Caki2 (cell line): Measurements from ENCODE around the gene CCNL1. TPM values are rescaled to one million over a fixed set of nuclear protein-coding genes. Genes with fewer than 3 reads are reported as not detected.
"Not testable (repeated sequence)": the region's sequence is repeated elsewhere in the genome, so short reads cannot be mapped to it uniquely, and the experiment has no call there.

Experiments used
- DNase-seq: peaks from one replicate; pipeline ENCODE4 v3.0.0-alpha.2; 2015; ENCODE audit warnings: low read depth
- in situ Hi-C: cut with HindIII; loops from 2 replicates; pipeline ENCODE4 v1.10.0; 2016; ENCODE audit warnings: low sequenced_read_pairs, low pct_unique_long_range_greater_than_20kb, mixed read lengths
- total RNA-seq: library from RNA; depleted of rRNA; stranded (reverse); fragments of >200 nt; shearing (Covaris generic); gene quantifications from 2 replicates; pipeline ENCODE4 v1.2.3, GENCODE V29; 2014; ENCODE audit warnings: low replicate concordance

Gene CCNL1
- total RNA-seq, 1 experiment from 2014 or later = 31.0 TPM

- in situ Hi-C loops = no loop called here
- DNase-seq = peak; percentile 100
Measured at GRCh38 chr3:157174649-157175498, 14.9 kb upstream of the CCNL1 start.

GRCh38 chr3:157174290-157174648 is 14.3 kb upstream of the CCNL1 start:
- no peak for DNase-seq
- in situ Hi-C loops = no loop called here

- in situ Hi-C loops = not testable (repeated sequence)
Measured at GRCh38 chr3:157173343-157173742, 13.4 kb upstream of the CCNL1 start.

GRCh38 chr3:157172746-157173145 is 12.8 kb upstream of the CCNL1 start:
- in situ Hi-C loops = no loop called here
- DNase-seq = no peak

More at GRCh38 chr3:157173343-157173742, 13.4 kb upstream of the CCNL1 start:
- DNase-seq = not testable (repeated sequence)

- in situ Hi-C loops = no loop called here
- DNase-seq = no peak
Measured at GRCh38 chr3:157170861-157171260, 10.9 kb upstream of the CCNL1 start.

- in situ Hi-C loops = no loop called here
- DNase-seq = no peak
Measured at GRCh38 chr3:157167371-157168042, 7.6 kb upstream of the CCNL1 start.

- DNase-seq = peak; percentile 70
- in situ Hi-C loops = no loop called here
Measured at GRCh38 chr3:157166561-157166960, 6.6 kb upstream of the CCNL1 start.

GRCh38 chr3:157166115-157166514 is 6.2 kb upstream of the CCNL1 start:
- in situ Hi-C loops = no loop called here

GRCh38 chr3:157163217-157163953 is 3.4 kb upstream of the CCNL1 start:
- in situ Hi-C loops = no loop called here
- no peak for DNase-seq

More at GRCh38 chr3:157166115-157166514, 6.2 kb upstream of the CCNL1 start:
- DNase-seq = no peak

- in situ Hi-C loops, DNase-seq: not testable (repeated sequence)
Measured at GRCh38 chr3:157162620-157163019, 2.7 kb upstream of the CCNL1 start.

GRCh38 chr3:157160658-157161424 is 894 bp upstream of the CCNL1 start:
- DNase-seq = peak; percentile 97
- in situ Hi-C loops = no loop called here

GRCh38 chr3:157159037-157159761 is 748 bp downstream of the CCNL1 start:
- in situ Hi-C loops = no loop called here
- peak; percentile 76 for DNase-seq

- in situ Hi-C loops = no loop called here
Measured at GRCh38 chr3:157157836-157158235, 2.1 kb downstream of the CCNL1 start.

GRCh38 chr3:157156837-157157635 is 2.9 kb downstream of the CCNL1 start:
- peak; percentile 55 for DNase-seq
- in situ Hi-C loops = no loop called here

More at GRCh38 chr3:157157836-157158235, 2.1 kb downstream of the CCNL1 start:
- DNase-seq = no peak

GRCh38 chr3:157155591-157155990 is 4.4 kb downstream of the CCNL1 start:
- in situ Hi-C loops = no loop called here
- DNase-seq = no peak

GRCh38 chr3:157154563-157155330 is 5.2 kb downstream of the CCNL1 start:
- no peak for DNase-seq
- in situ Hi-C loops = no loop called here
